IMR-90 (cell line): Measurements from ENCODE around the gene GNA14. TPM values are rescaled to one million over a fixed set of nuclear protein-coding genes. Genes with fewer than 3 reads are reported as not detected.

Source experiments
- ATAC-seq: fragments of 200-7000 bp; cut with Tn5 transposase; 2 replicates; pipeline ENCODE4 v1.9.1; 2020; ENCODE audit warnings: low read depth, mild to moderate bottlenecking, moderate library complexity
- BruUV-seq: library from RNA; stranded (reverse); fragments of 400-500 nt; replicated peaks from 2 replicates; lab custom pipeline; 2021; lab: Mats Ljungman, UMichigan
- CTCF ChIA-PET: fragments of 300-600 bp; formaldehyde crosslinking; extraction: SDS; loops from one replicate; lab custom pipeline; 2021; ENCODE audit warnings: antibody characterized with exemption; lab: Yijun Ruan, JAX
- POLR2A ChIA-PET: fragments of 300-600 bp; sonication (Branson Sonifier 250); formaldehyde crosslinking; loops from one replicate; lab custom pipeline; 2022; ENCODE audit warnings: antibody characterized with exemption; ENCODE audit not compliant: unreplicated experiment; lab: Charles Lee
- DNase-seq: peaks from one replicate; pipeline ENCODE4 v3.0.0; 2013
- H2AFZ ChIP-seq: replicated peaks from 2 replicates; pipeline ENCODE3; 2013; ENCODE audit warnings: low read length, mild to moderate bottlenecking; ENCODE audit not compliant: poor library complexity
- H2AK5ac ChIP-seq: 2 replicates; pipeline ENCODE4 v1.6.1; 2013; ENCODE audit warnings: low read depth, low read length, inconsistent platforms
- H2AK9ac ChIP-seq: replicated peaks from 2 replicates; pipeline ENCODE3; 2013; ENCODE audit warnings: mild to moderate bottlenecking, low read depth, low read length, moderate library complexity; ENCODE audit not compliant: poor library complexity
- H2BK120ac ChIP-seq: 2 replicates; pipeline ENCODE4 v1.6.1; 2013; ENCODE audit warnings: low read depth, low read length, inconsistent platforms
- H2BK15ac ChIP-seq: 3 replicates; pipeline ENCODE4 v1.6.1; 2013; ENCODE audit warnings: low read depth, low read length, inconsistent platforms
- H2BK20ac ChIP-seq: 2 replicates; pipeline ENCODE4 v1.6.1; 2013; ENCODE audit warnings: low read depth, mild to moderate bottlenecking, inconsistent platforms, low read length, moderate library complexity
- H2BK5ac ChIP-seq: 2 replicates; pipeline ENCODE4 v1.6.1; 2013; ENCODE audit warnings: mild to moderate bottlenecking, low read depth, low read length, inconsistent platforms; ENCODE audit not compliant: poor library complexity, severe bottlenecking
- H3K14ac ChIP-seq: replicated peaks from 2 replicates; pipeline ENCODE4 v1.6.1; 2013; ENCODE audit warnings: low read depth, low read length, inconsistent platforms
- H3K18ac ChIP-seq: 2 replicates; pipeline ENCODE4 v1.6.1; 2013; ENCODE audit warnings: low read depth, low read length, control low read depth
- H3K23ac ChIP-seq: 2 replicates; pipeline ENCODE4 v1.6.1; 2013; ENCODE audit warnings: low read depth, low read length, inconsistent platforms
- H3K27ac ChIP-seq: 2 replicates; pipeline ENCODE4 v1.5.1; 2013; ENCODE audit warnings: mild to moderate bottlenecking, control low read depth, low read length; ENCODE audit not compliant: insufficient read depth
- H3K27me3 ChIP-seq: 2 replicates; pipeline ENCODE4 v1.6.1; 2013; ENCODE audit warnings: low read length; ENCODE audit not compliant: control insufficient read depth, insufficient read depth
- H3K36me3 ChIP-seq: 2 replicates; pipeline ENCODE4 v1.6.1; 2013; ENCODE audit warnings: low read length, mixed read lengths; ENCODE audit not compliant: control insufficient read depth, insufficient read depth
- H3K4ac ChIP-seq: 2 replicates; pipeline ENCODE4 v1.6.1; 2013; ENCODE audit warnings: low read depth, low read length, inconsistent platforms
- H3K4me1 ChIP-seq: 2 replicates; pipeline ENCODE4 v1.6.1; 2013; ENCODE audit warnings: low read length, mixed read lengths; ENCODE audit not compliant: control insufficient read depth, insufficient read depth
- H3K4me2 ChIP-seq: 2 replicates; pipeline ENCODE4 v1.6.1; 2013; ENCODE audit warnings: low read depth, mild to moderate bottlenecking, control low read depth, low read length, moderate library complexity
- H3K4me3 ChIP-seq: 2 replicates; pipeline ENCODE4 v1.5.1; 2013; ENCODE audit warnings: low read depth, mild to moderate bottlenecking, control low read depth, low read length, moderate library complexity; ENCODE audit not compliant: insufficient read depth
- H3K56ac ChIP-seq: 2 replicates; pipeline ENCODE4 v1.6.1; 2013; ENCODE audit warnings: low read length, inconsistent platforms; ENCODE audit not compliant: insufficient read depth; ENCODE audit errors: extremely low read depth
- H3K79me1 ChIP-seq, 2 experiments: 2 replicates each; pipeline ENCODE4 v1.6.1; 2013; ENCODE audit warnings: low read length in 2 of 2, inconsistent platforms in 1 of 2, low read depth in 1 of 2
- H3K9ac ChIP-seq: 2 replicates; pipeline ENCODE4 v1.6.1; 2013; ENCODE audit warnings: low read depth, low read length, control low read depth
- H3K9me1 ChIP-seq: 2 replicates; pipeline ENCODE4 v1.6.1; 2013; ENCODE audit warnings: low read length, inconsistent platforms; ENCODE audit not compliant: insufficient read depth
- H3K9me3 ChIP-seq: 2 replicates; pipeline ENCODE4 v1.6.1; 2013; ENCODE audit warnings: low read length; ENCODE audit not compliant: control insufficient read depth, insufficient read depth
- H4K20me1 ChIP-seq: 2 replicates; pipeline ENCODE4 v1.6.1; 2013; ENCODE audit warnings: low read length, inconsistent platforms; ENCODE audit not compliant: insufficient read depth
- H4K5ac ChIP-seq: 2 replicates; pipeline ENCODE4 v1.6.1; 2013; ENCODE audit warnings: mild to moderate bottlenecking, low read depth, low read length, control low read depth
- H4K8ac ChIP-seq, 2 experiments: 2 replicates each; pipeline ENCODE4 v1.6.1; 2013; ENCODE audit warnings: low read depth in 2 of 2, low read length in 2 of 2, control low read depth in 1 of 2, inconsistent platforms in 1 of 2
- H4K91ac ChIP-seq: 2 replicates; pipeline ENCODE4 v1.6.1; 2013; ENCODE audit warnings: low read depth, low read length, inconsistent platforms; ENCODE audit not compliant: insufficient read depth
- BHLHE40 ChIP-seq: fragments of 150-350 bp; IDR thresholded peaks from 2 replicates; pipeline ENCODE4 v1.6.1; 2016; ENCODE audit warnings: mild to moderate bottlenecking, low read depth, low read length
- CEBPB ChIP-seq: IDR thresholded peaks from 2 replicates; pipeline ENCODE4 v1.6.1; 2012; ENCODE audit warnings: low read depth, low read length, improper control_type of control experiment
- CHD1 ChIP-seq: IDR thresholded peaks from 2 replicates; pipeline ENCODE4 v1.6.1; 2012; ENCODE audit warnings: low read depth, low read length, improper control_type of control experiment
- CTCF ChIP-seq: conservative IDR thresholded peaks from 2 replicates; pipeline ENCODE4 v1.5.1; 2012; ENCODE audit warnings: mild to moderate bottlenecking, low read depth, low read length, improper control_type of control experiment
- MAFK ChIP-seq: IDR thresholded peaks from 2 replicates; pipeline ENCODE4 v1.6.1; 2012; ENCODE audit warnings: low read depth, low read length, improper control_type of control experiment
- MAZ ChIP-seq: IDR thresholded peaks from 2 replicates; pipeline ENCODE4 v1.6.1; 2012; ENCODE audit warnings: low read depth, mild to moderate bottlenecking, low read length, improper control_type of control experiment, moderate library complexity, borderline replicate concordance
- MXI1 ChIP-seq: IDR thresholded peaks from 2 replicates; pipeline ENCODE4 v1.6.1; 2012; ENCODE audit warnings: low read depth, mild to moderate bottlenecking, low read length, moderate library complexity, borderline replicate concordance
- NFE2L2 ChIP-seq: fragments of 150-350 bp; IDR thresholded peaks from 2 replicates; pipeline ENCODE4 v1.6.1; 2016; ENCODE audit warnings: low read depth, mild to moderate bottlenecking, low read length
- RCOR1 ChIP-seq: IDR thresholded peaks from 2 replicates; pipeline ENCODE4 v1.6.1; 2012; ENCODE audit warnings: mild to moderate bottlenecking, low read length, improper control_type of control experiment; ENCODE audit not compliant: insufficient replicate concordance
- RFX5 ChIP-seq: IDR thresholded peaks from 2 replicates; pipeline ENCODE4 v1.8.0; 2012; ENCODE audit warnings: low read depth, mild to moderate bottlenecking, low read length, moderate library complexity
- SMC3 ChIP-seq: fragments of 150-350 bp; IDR thresholded peaks from 2 replicates; pipeline ENCODE4 v1.6.1; 2016; ENCODE audit warnings: low read depth, mild to moderate bottlenecking, antibody characterized with exemption, low read length, moderate library complexity
- USF2 ChIP-seq: fragments of 150-350 bp; IDR thresholded peaks from 2 replicates; pipeline ENCODE4 v1.6.1; 2017; ENCODE audit warnings: mild to moderate bottlenecking, antibody characterized with exemption, low read length, low read depth
- WGBS, 2 experiments: methylation state at CpG; one replicate each; pipeline versions ENCODE4 v1.1.5 to v1.1.7; 2013; ENCODE audit warnings: missing lambda C conversion rate in 2 of 2; ENCODE audit not compliant: insufficient read length in 1 of 2; ENCODE audit errors: extremely low coverage in 2 of 2; 5-methylcytosine and 5-hydroxymethylcytosine counted together
- dilution Hi-C: fragments of 300-500 bp; cut with HindIII; formaldehyde crosslinking; loops from one replicate; pipeline ENCODE4 v1.14.3; 2018; ENCODE audit warnings: low sequenced_read_pairs; ENCODE audit not compliant: unreplicated experiment
- in situ Hi-C: fragments of 300-500 bp; cut with MboI; formaldehyde crosslinking; loops from 3 replicates; pipeline ENCODE4 v1.14.3; 2019; ENCODE audit warnings: low sequenced_read_pairs, inconsistent platforms, mixed read lengths
- intact Hi-C: fragments of 100-400 bp; cut with micrococcal nuclease; formaldehyde crosslinking; loops from 2 replicates; pipeline ENCODE4 v1.10.0; 2022
- polyA plus RNA-seq, 3 experiments: library from polyadenylated mRNA; depleted of rRNA; stranded (reverse); fragments of >200 nt; gene quantifications; 2 replicates each; pipeline ENCODE4 v1.2.3, GENCODE V29; 2012; ENCODE audit warnings: low replicate concordance in 1 of 3
- total RNA-seq: library from RNA; depleted of rRNA; stranded (reverse); fragments of >200 nt; gene quantifications from 2 replicates; pipeline ENCODE4 v1.2.3, GENCODE V29; 2012

GNA14 gene
- total and polyA plus RNA-seq, 2 of the 4 experiments (the other 2 are of a cell fraction): under 0.01 to 0.03 TPM

DNA sequence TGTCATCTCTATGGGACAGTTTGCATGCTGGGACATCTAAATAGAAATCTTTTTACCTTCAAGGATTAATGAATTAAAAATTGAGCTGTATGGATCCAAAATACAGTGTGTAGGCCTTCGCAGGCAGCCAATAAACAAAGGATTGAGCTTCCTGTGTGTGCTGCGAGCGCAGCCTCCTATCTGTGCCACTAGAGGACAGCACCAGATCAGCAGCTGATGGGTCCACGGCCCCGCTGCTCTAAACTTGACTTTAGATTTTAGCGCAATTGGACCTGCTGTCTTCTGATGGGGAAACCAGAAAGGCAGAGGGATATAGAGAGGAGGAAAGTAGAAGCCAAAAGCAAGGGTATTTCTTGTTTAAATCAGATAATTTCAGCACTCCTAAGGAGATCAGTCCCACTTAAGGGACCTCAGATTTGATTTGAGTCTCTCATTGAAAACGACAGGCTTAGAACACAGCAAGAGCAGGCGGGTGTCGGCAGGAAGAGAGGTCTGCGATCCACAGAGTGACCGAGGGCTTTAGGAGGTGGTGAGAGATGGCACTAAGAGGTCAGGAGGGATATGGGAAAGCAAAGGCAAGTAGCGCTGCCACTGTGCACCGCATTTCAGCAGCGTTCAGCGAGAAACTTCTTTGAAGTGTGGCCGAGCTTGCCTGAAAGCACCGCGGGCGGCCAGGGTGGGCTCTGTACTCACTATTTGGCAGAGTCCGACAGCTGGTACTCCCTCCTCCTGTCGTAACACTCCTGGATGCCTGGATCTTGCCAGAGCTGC lies 214.3 kb downstream of the GNA14 start (continued):
- no peak for TF ChIP-seq MAZ
- no peak for TF ChIP-seq CHD1

DNA sequence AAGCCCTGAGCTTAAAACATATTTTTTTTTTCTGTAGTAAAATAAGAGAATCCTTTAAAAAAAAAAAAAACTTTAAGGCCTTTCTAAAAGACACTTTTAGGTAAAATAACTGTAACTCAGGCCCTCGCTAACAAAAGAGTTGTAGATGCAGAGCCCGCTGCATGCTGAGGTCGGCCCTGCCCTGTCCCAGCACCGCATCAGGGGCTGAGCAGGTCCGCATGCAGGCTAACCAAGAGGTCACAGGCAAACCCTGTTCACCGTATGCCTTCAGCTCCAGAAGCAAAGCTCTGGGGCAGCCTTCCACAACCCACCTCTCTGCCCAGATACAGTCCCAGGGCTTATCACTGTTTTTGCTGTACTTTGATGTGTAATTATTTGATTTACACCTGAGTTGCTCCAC lies 216.1 kb downstream of the GNA14 start:
- H3K56ac ChIP-seq: no peak overlapping the region
- H3K4ac ChIP-seq: no peak overlapping the region
- H2BK5ac ChIP-seq: no peak overlapping the region
- WGBS, 2 experiments: 80% methylated on average over 5 of the region's 6 CpGs; no CpG with 5 or more reads in 1 of the 2 experiments
- H2AFZ ChIP-seq: no peak overlapping the region
- no peaks in the 10 kb centered on the region for H3K36me3 ChIP-seq
- no peak overlapping the region for H3K14ac ChIP-seq
- H4K20me1 ChIP-seq: no peaks in the 10 kb centered on the region
- no peak overlapping the region for H3K9ac ChIP-seq
- H3K4me1 ChIP-seq: no peaks in the 10 kb centered on the region
- DNase-seq (no peak), ATAC-seq (no peak)
- no peak overlapping the region for H2AK5ac ChIP-seq
- H3K9me3 ChIP-seq: no peaks in the 10 kb centered on the region
- H3K4me3 ChIP-seq: no peak overlapping the region
- H2BK20ac ChIP-seq: no peak overlapping the region
- no peaks in the 10 kb centered on the region for H3K27me3 ChIP-seq
- CTCF ChIA-PET: no interaction called here
- no peak overlapping the region for H4K91ac ChIP-seq
- in situ Hi-C loops: loop anchor here (10.0 kb wide), 1 partner anchor 603 kb away; the partner anchor contains the start of gene GNAQ
- no peak overlapping the region for H3K4me2 ChIP-seq
- dilution Hi-C loops: no loop called here
- no TSS peak for BruUV-seq
- POLR2A ChIA-PET: interaction anchor here (0.6 to 0.7 kb wide), 3 partner anchors 57 to 1789 kb away, joined by 4 to 5 read pairs (median 4); no protein-coding TSS in a partner anchor
- intact Hi-C loops: loop anchor here (2.0 to 5.0 kb wide), 2 partner anchors 55 to 689 kb away; no protein-coding TSS in a partner anchor
- no peaks in the 10 kb centered on the region for H3K79me1 ChIP-seq
- H4K5ac ChIP-seq: no peak overlapping the region
- H3K27ac ChIP-seq: no peak overlapping the region
- H3K9me1 ChIP-seq: no peaks in the 10 kb centered on the region; the same call in 1 of the 2 replicates
- H2AK9ac ChIP-seq: no peak overlapping the region
- H4K8ac ChIP-seq: no peak overlapping the region
- H3K18ac ChIP-seq: no peak overlapping the region
- H2BK120ac ChIP-seq: no peak overlapping the region
- no peak overlapping the region for H3K23ac ChIP-seq
- no peak overlapping the region for H2BK15ac ChIP-seq
- TF ChIP-seq USF2: no peak
- TF ChIP-seq CTCF: no peak
- no peak for TF ChIP-seq SMC3
- no peak for TF ChIP-seq MAFK
- TF ChIP-seq MXI1: no peak
- TF ChIP-seq RCOR1: no peak
- TF ChIP-seq NFE2L2: no peak
- TF ChIP-seq CEBPB: no peak
- TF ChIP-seq BHLHE40: no peak
- TF ChIP-seq RFX5: no peak
